Ramos (cell line): Measurements from ENCODE around the gene HTATSF1.

Source experiments
- in situ Hi-C: fragments of 300-500 bp; cut with MboI; formaldehyde crosslinking; loops from one replicate; pipeline ENCODE4 v1.14.3; 2022; ENCODE audit warnings: low sequenced_read_pairs; ENCODE audit not compliant: unreplicated experiment

The HTATSF1 gene

GRCh38 chrX:136497556-136498052, at the start of gene HTATSF1:
HTATSF1 (plus strand) TSS chrX:136497592; CDS start chrX:136497685, 93 bp downstream.
- in situ Hi-C loops: no loop called here

GRCh38 chrX:136447968-136448367, 49.4 kb upstream of the HTATSF1 start:
- in situ Hi-C loops: no loop called here

GRCh38 chrX:136450050-136450830, 47.2 kb upstream of the HTATSF1 start:
- in situ Hi-C loops: no loop called here

DNA sequence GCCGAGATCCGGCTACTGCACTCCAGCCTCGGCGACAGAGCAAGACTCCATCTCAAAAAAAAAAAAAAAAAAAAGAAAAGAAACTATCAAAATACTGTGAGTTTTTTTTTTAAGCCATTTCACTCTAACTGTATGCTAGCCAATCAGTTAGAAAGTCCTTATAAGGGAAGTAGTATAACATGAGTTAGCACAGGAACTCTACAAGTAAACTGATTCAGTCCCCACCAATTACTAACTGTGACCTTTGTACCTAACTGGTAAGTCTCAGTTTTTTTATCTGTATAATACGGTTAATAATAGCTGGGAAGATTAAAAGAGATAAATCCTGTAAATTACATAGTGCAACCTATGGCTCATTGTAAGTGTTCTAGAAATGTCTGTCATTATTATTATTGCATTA, 44.8 kb upstream of the HTATSF1 start:
- in situ Hi-C loops: no loop called here

DNA sequence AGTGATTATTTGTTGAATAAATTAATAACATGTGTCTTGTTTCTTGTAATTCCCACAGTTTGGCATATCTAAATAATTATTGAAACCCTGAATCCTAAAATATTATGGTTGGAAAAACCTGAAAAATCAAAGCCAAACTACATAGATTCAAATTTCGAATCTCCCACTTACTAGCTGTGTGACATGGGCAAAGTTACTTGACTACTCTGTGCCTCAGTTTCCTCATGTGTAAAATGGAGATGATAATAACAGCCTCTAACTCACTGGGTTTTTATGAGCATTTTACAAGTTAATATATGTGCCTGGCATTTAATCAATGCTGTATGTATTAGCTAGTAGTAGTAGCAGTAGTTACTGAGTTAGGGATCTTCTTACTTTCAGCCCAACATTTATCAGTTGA, 44.3 kb upstream of the HTATSF1 start:
- in situ Hi-C loops: no loop called here

GRCh38 chrX:136453771-136454170, 43.6 kb upstream of the HTATSF1 start:
- in situ Hi-C loops: no loop called here

- in situ Hi-C loops: no loop called here
These were observed 41.3 kb upstream of the HTATSF1 start for GRCh38 chrX:136456133-136456532.

DNA sequence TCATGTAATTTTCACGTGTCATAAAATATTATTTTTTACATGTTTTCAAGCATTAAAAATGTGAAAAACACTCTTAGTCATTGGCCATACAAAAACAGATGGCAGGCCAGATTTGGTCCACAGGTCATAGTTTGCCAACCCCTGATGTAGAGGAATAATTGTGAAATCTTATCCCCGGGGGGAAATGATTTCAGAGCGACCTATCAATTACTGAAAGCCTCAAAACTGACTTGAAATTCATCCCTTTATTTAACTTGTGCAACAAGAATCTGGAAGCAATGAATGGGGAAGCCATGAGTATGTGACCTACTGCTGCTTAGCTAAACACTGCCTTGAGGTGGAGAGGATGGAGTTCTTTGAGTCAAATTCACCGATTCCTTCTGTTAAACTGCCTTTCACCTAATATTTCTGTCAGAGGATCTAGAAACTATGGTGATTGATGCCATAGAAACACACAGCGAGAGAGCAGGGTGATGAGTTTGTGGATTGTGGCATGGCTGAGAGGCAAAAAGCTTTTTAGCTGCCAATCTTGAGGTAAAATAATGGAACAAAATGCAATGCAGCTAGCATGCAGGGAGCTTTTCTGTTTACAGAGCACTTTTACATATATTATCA, 40.0 kb upstream of the HTATSF1 start:
- in situ Hi-C loops: no loop called here

DNA sequence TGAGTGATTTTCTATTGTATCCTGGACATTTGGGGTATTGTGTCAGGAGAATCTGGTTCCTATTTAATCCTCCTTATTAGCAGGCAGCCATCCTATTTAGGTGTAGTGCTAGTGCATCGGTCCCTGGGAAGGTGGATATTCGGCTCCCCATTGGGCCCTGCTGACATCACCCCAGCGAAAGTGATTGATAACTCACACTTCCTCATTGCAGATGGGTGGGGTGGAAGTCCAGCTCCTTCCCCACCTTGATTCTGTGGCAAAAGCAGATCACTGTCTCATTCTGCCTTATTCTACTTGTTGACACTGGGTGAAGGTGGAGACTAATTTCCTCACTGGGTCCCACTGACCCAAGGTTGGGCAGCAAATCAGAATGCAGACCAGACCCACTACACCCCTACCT, 32.8 kb upstream of the HTATSF1 start:
- in situ Hi-C loops: no loop called here

- in situ Hi-C loops: no loop called here
These were observed 30.1 kb upstream of the HTATSF1 start for GRCh38 chrX:136467303-136467702.

GRCh38 chrX:136468391-136469103, 28.8 kb upstream of the HTATSF1 start:
- in situ Hi-C loops: no loop called here

DNA sequence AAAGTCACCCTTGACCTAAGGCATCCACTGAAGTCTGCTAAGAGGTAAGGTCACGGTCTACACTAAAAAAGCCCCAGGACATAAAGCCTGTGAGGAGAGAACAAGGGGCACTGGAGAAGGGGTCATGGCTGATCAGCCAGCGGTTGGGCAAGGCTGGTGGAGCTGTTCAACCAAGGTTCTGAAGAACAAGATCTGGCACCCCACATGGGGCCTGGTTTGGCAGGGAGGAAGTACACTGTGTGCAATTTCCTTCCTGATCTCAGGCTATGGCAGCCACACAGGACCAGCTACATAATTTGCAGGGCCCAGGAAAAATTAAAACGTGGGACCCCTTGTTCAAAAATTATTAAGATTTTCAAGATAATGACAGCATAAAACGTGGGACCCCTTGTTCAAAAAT, 23.7 kb upstream of the HTATSF1 start:
- in situ Hi-C loops: no loop called here

- in situ Hi-C loops: no loop called here
These were observed 22.2 kb upstream of the HTATSF1 start for GRCh38 chrX:136475236-136475635.

DNA sequence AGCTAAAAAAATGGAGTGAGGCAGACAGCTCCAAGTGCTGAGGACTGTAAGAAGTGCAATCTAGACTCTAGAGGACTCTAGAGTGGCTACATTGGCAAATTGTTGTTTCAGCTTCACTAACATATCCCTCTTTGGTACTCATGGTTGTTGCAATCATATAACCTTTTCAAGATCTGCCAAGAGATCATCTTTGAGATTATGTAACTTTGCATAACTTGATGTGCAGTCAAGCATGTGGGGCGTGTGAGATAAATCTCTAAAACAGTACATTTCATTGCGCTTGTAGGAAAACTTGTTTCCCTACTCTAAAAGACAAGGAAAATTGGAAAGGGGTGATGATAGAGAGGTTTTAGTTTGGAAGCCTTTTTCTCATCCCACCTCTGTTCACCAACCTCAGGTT, 20.9 kb upstream of the HTATSF1 start:
- in situ Hi-C loops: no loop called here

DNA sequence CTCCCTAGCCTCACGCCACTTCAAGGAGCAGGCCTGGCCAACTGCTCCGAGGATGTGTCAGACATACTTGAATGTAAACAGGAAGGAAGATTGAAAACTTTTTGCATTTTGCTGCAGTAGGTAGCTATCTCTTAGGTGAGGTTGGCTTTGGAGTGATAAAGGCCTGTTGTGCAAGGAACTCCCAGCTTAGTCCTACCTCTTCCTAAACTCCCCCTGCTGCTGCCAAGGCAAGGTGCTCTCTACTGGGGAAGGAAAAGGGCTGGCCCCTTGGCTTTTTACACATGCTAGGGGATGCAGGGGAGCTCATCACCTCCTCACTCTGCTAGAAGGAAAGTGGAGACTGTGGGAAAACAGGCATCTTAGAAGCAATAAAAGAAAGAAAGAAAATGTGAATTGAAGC, 20.4 kb upstream of the HTATSF1 start:
- in situ Hi-C loops: no loop called here

GRCh38 chrX:136480383-136480782, 17.0 kb upstream of the HTATSF1 start:
- in situ Hi-C loops: no loop called here

GRCh38 chrX:136487647-136488046, 9.7 kb upstream of the HTATSF1 start, which contains the start of gene BRS3:
BRS3 (plus strand) TSS chrX:136487947; CDS start chrX:136488115, 168 bp downstream.
- in situ Hi-C loops: no loop called here

DNA sequence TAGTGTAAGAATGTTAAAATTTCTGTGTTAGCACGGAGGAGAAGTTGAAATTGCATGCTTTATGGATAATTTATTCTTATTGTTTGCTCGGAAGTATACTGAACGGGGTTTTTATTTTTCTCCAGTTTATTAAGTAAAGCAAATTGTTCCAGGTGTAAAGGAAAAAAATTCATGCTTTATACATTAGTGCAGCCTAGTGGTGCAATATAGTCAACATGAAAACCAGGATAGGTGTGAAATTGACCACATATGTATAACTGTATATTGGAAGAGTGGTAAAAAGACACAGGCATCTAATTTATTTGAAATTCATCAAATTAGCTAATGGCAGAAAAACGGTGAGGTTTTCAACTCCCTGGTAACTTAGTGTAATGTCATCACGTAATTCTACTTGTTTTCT, 8.7 kb upstream of the HTATSF1 start:
- in situ Hi-C loops: no loop called here

DNA sequence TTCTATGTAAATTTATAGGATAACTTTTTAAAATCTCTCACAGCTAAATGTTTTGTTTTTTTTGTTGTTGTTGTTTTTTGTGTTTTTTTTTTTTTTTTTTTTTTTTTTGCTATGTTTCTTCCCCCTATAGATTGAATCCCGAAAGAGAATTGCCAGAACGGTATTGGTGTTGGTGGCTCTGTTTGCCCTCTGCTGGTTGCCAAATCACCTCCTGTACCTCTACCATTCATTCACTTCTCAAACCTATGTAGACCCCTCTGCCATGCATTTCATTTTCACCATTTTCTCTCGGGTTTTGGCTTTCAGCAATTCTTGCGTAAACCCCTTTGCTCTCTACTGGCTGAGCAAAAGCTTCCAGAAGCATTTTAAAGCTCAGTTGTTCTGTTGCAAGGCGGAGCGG, 5.6 kb upstream of the HTATSF1 start:
- in situ Hi-C loops: no loop called here

- in situ Hi-C loops: no loop called here
These were observed 4.4 kb upstream of the HTATSF1 start for GRCh38 chrX:136493011-136493410.

DNA sequence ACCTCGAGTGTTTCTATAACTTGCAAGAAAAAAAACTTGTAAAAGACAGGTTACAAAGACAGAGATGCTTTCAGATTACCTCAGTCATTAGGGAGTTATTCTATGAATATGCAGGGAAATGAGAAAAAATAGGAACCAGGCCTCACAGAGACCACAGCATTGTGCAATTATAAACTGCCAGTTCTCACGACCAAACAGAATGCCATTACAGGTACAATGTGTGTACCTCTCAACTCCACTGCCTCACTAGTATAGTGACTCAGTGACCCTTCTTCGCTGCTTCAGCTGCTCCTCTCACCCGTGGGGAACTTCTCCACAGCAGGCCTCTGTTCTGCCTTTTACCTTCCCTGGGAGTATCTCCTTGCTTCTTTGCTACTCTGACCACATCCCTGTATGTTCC, 2.3 kb upstream of the HTATSF1 start:
- in situ Hi-C loops: no loop called here
